IgD-negative memory B cell (primary cell): ENCODE results near the gene RAC2. TPM values are rescaled to one million over a fixed set of nuclear protein-coding genes. Genes with fewer than 3 reads are reported as not detected.

ENCODE experiments used
- H3K27ac Mint-ChIP-seq, 3 donors: one replicate each; pipeline ENCODE4 v1.8.0; 2020 to 2022; ENCODE audit warnings: mild to moderate bottlenecking in 3 of 3, mixed read lengths in 3 of 3, moderate library complexity in 1 of 3
- H3K27me3 Mint-ChIP-seq: one replicate; pipeline ENCODE4 v1.8.0; 2021; ENCODE audit warnings: mixed read lengths
- H3K36me3 Mint-ChIP-seq: one replicate; pipeline ENCODE4 v1.8.0; 2020; ENCODE audit warnings: mild to moderate bottlenecking, mixed read lengths
- H3K4me1 Mint-ChIP-seq, 3 donors: one replicate each; pipeline ENCODE4 v1.8.0; 2020 to 2022; ENCODE audit warnings: mixed read lengths in 3 of 3, mild to moderate bottlenecking in 1 of 3
- H3K4me3 Mint-ChIP-seq, 4 donors: one replicate each; pipeline ENCODE4 v1.8.0; 2020 to 2022; ENCODE audit warnings: mild to moderate bottlenecking in 4 of 4, mixed read lengths in 4 of 4, moderate library complexity in 3 of 4
- H3K9me3 Mint-ChIP-seq, 3 donors: one replicate each; pipeline ENCODE4 v1.8.0; 2020 to 2021; ENCODE audit warnings: mixed read lengths in 3 of 3, mild to moderate bottlenecking in 1 of 3
- polyA plus RNA-seq: library from polyadenylated mRNA; unstranded; fragments of 300-500 nt; fragmentation: Illumina TruSeq; gene quantifications from one replicate; pipeline ENCODE4 v1.2.3, GENCODE V29; 2021

Gene RAC2
- polyA plus RNA-seq, 1 donor from 2014 or later = 1,067 TPM

DNA sequence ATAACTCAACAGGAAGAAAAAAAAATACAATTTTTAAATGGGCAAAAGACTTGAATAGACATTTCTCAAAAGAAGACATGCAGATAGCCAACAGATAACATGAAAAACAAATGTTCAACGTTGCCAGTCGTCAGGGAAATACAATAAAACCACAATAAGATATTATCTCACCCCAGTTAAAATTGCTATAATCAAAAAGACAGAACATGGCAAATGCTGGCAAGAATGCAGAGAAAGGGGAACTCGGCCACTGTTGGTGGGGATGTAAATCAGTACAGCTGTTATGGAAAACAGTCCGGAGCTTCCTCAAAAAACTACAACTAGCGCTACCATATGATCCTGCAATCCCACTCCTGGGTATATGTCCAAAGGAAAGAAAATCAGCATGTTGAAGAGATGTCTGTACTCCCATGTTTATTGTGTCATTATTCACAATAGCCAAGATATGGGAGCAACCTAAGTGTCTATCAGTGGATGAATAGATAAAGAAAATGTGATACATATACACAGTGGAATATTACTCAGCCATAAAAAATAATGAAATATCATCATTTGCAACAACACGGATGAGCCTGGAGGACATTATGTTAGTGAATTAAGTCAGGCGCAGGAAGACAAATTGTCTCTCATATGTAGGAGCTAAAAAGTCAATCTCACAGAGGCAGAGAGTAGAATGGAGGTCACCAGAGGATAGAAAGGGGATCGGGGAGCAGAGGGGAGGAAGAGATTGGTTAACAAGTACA is 26.0 kb upstream of the RAC2 start:
- no peaks in the 10 kb centered on the region for H3K36me3 Mint-ChIP-seq
- no peaks in the 10 kb centered on the region for H3K27me3 Mint-ChIP-seq
- no peaks in the 10 kb centered on the region for H3K9me3 Mint-ChIP-seq
- peak overlapping the region in 2 of 3 donors; percentile 1 to 19 for H3K27ac Mint-ChIP-seq
- H3K4me1 Mint-ChIP-seq = peaks cover 24 to 40% (median 32%) of the 10 kb centered on the region in 3 donors
- H3K4me3 Mint-ChIP-seq = peak overlapping the region in 1 of 4 donors; percentile 9

DNA sequence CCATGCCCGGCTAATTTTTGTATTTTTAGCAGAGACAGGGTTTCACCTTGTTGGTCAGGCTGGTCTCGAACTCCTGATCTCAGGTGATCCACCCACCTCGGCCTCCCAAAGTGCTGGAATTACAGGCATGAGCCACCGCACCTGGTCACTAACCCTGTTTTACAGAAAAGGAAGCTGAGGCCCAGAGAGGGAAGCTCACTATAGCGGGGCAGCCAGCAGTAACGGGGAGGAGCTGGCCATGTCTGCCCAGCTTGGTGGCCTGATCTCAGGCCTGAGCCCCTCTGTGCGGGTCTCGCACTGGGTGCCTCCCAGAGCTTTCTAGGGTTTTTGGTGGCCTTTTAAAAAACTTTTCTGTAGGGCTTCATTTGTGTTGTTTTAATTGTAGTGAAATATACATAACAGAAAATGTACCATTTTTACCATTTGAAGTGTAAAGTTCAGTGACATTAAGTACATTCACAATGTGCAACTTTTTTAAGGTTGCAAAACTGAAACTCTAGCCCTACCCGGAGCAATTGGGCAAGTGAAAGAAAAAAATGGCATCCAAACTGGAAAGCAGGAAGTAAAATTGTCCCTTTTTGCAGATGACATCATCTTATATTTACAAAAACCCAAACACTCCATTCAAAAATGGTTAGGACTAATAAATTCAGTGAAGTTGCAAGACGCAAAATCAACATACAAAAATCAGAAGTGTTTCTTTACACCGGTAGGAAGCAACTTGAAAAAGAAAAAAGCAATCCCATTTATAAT is 23.8 kb upstream of the RAC2 start:
- peak overlapping the region; percentile 91 to 93 (median 92) for H3K4me3 Mint-ChIP-seq
- H3K9me3 Mint-ChIP-seq = peaks cover 0 to 2% (median 0%) of the 10 kb centered on the region in 3 donors
- H3K27ac Mint-ChIP-seq = peak overlapping the region; percentile 84 to 97 (median 94)
- peaks cover 15 to 27% (median 20%) of the 10 kb centered on the region in 3 donors for H3K4me1 Mint-ChIP-seq
- no peaks in the 10 kb centered on the region for H3K27me3 Mint-ChIP-seq
- peaks cover 2% of the 10 kb centered on the region for H3K36me3 Mint-ChIP-seq

DNA sequence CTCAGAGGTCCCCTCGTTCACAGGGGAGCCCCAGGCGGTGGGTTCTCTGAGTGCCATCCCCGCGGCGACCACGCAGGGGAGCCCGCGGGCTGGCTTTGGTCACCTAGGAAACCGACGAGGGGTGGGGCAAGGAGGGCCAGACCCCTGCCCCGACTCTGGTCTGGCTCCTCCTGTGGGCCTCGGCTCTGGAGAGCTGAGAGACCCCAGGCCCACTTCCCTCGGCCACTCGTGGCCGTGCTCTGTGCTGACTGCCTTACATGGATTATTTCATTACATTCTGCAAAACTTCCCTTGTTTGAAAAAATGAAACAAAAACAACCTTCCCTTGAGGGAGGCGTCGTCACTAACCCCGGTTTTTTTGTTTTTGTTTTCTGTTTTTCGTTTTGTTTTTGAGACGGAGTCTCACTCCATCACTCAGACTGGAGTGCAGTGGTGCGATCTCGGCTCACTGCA is 23.1 kb upstream of the RAC2 start:
- H3K4me1 Mint-ChIP-seq = peaks cover 15 to 27% (median 20%) of the 10 kb centered on the region in 3 donors
- H3K27ac Mint-ChIP-seq = peak overlapping the region; percentile 84 to 97 (median 94)
- peaks cover 0 to 2% (median 0%) of the 10 kb centered on the region in 3 donors for H3K9me3 Mint-ChIP-seq
- peaks cover 2% of the 10 kb centered on the region for H3K36me3 Mint-ChIP-seq
- peak overlapping the region; percentile 91 to 93 (median 92) for H3K4me3 Mint-ChIP-seq
- no peaks in the 10 kb centered on the region for H3K27me3 Mint-ChIP-seq

DNA sequence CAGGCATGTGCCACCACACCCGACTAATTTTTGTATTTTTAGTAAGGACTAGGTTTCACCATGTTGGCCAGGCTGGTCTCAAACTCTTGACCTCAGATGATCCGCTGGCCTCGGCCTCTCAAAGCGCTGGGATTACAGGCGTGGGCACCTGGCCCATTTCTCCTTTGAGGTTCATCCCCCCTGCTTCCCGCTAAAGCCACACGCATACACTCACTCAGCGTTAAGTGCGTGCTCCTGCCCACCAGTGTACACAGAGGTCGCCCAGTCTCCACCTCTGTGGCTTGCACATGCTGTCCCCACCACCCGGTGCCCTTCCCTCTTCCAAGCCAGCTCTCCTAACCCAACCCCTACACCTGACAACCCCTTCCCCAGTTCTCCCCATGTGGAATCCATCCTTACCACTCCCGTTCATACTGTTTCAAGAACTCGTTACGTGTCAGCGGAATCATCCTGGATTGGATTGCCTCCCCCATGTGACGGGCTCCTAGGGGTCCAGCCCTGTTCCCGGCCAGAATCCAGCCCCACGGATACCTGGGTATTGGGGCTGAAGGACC is 22.6 kb upstream of the RAC2 start:
- Mint-ChIP-seq H3K4me1 (peaks cover 15 to 27% (median 20%) of the 10 kb centered on the region in 3 donors), H3K4me3 (peak overlapping the region; percentile 91 to 93 (median 92)), H3K36me3 (peaks cover 2% of the 10 kb centered on the region)

DNA sequence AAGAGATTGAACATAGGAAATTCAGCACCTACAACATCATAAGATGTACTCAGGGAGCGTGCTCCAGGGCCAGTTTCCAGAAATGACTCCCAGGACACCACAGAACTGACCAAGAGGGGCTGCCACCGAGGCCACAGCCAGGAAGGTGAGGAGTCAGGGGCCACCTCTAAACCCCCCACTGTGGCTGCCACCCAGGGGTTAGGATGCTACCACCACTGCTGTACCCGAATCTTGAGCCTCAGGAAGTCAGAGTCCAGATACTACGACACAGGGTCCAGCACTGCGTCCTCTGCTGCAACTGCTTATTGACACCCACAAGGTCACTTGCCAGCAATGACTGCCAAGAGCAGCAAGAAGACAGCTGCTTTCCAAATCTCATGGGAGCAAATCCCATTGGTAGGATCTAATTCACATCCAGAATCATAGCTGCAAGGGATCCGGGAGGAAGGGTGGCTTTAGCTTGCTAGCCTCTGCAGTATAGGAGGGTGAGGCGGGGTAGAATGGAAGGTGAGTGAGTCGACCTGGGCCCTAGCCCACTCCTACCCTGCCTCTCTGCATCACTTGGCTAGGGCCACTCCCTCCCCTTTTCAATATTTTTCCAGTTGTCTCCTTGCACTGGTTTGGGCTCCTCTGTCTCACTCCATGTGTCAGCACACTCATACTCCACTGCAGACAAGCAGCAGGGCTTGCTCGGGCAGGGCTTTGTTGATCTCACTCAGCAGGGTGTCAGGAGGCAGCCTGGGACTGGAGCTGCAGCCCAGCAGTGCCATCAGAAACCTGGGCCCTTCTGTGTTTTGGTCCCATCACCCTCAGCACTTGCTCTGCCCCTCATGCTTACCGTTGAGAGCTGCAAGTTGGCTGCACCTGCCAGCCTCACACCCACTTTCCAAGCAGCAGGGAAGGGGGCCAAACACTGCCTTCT is 20.2 kb upstream of the RAC2 start:
- Mint-ChIP-seq H3K27me3 (peaks cover 2% of the 10 kb centered on the region), H3K4me3 (no peak overlapping the region), H3K27ac (peak overlapping the region in 2 of 3 donors; percentile 53 to 71), H3K36me3 (peaks cover 2% of the 10 kb centered on the region), H3K4me1 (peaks cover 20 to 26% (median 24%) of the 10 kb centered on the region in 3 donors), H3K9me3 (peaks cover 0 to 2% (median 0%) of the 10 kb centered on the region in 3 donors)

More for the DNA sequence above, 22.6 kb upstream of the RAC2 start:
- H3K27ac Mint-ChIP-seq = peak overlapping the region; percentile 84 to 97 (median 94)
- H3K27me3 Mint-ChIP-seq = no peaks in the 10 kb centered on the region
- H3K9me3 Mint-ChIP-seq = peaks cover 0 to 2% (median 0%) of the 10 kb centered on the region in 3 donors

DNA sequence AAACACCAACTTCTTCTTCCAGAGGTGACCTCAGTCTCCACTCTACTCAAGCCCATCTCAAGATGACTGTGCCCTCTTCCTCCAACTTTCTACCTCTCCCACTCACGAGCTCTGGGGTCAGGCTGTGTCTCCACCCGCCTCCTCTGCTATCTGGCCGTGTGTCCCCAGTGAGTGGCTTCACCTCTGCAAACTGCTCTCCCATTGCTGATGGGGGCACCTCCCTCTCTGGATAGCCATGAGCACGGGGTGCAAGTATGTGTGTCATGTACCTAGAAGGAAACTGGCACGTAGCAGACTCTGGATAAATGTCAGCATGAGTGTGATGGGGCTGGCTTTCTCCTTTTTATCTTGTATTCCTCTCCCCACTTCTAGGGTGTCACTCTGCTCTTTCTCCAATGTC is 18.3 kb upstream of the RAC2 start:
- Mint-ChIP-seq H3K4me1 (peaks cover 19 to 25% (median 24%) of the 10 kb centered on the region in 3 donors), H3K4me3 (no peak overlapping the region), H3K36me3 (peaks cover 2% of the 10 kb centered on the region), H3K27ac (peak overlapping the region in 1 of 3 donors; percentile 46), H3K9me3 (peaks cover 0 to 2% (median 0%) of the 10 kb centered on the region in 3 donors), H3K27me3 (peaks cover 2% of the 10 kb centered on the region)

DNA sequence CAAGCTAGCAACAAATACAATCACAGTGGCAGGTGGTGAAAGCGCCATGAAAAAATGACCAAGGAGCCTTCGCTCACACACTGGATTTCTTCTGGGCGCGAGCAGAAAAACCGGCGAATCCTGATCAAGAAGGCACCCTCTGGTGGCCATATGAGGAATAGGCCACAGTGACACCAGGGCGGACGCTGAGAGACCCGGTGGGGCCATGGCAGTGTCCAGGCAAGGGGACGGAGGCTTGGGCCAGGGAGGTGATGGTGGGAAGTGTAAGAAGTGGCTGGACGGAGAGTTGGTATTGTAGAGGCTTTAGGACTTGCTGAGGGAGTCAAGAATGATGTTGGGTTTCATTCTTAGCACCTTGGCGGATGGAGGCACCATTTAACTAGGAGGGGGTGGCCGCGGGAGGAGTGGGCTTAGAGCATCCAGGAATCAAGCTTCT is 16.9 kb upstream of the RAC2 start:
- Mint-ChIP-seq H3K27ac (peak overlapping the region; percentile 1 to 84 (median 61)), H3K4me1 (peaks cover 23 to 27% (median 24%) of the 10 kb centered on the region in 3 donors), H3K36me3 (peaks cover 2% of the 10 kb centered on the region), H3K9me3 (peaks cover 0 to 2% (median 0%) of the 10 kb centered on the region in 3 donors), H3K27me3 (peaks cover 2% of the 10 kb centered on the region), H3K4me3 (peak overlapping the region in 2 of 4 donors; percentile 2 to 9)

DNA sequence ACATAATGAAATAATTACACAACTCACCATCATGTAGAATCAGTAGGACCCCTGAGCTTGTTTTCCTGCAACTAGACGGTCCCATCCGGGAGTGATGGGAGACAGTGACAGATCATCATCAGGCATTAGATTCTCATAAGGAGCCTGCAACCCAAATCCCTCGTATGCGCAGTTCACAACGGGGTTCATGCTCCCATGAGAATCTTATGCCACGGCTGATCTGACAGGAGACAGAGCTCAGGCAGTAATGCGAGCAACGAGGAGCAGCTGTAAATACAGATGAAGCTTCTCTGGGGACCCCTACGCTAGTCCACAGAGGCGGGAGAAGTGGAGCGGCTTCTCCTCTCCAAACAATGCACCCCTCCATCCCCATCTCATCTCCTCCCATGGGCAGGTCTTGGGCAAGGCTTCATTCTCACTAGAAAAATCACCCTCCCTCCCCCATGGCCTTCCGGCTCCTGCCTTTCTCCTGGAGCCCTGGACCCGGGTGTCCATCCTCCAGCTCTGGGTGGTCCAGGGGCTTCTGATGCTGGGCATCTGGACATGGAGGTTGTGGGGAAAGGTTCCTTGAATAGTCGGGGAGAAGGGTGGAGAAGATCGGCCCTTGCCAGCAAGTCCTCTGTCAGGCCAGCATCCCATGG is 16.2 kb upstream of the RAC2 start:
- H3K9me3 Mint-ChIP-seq = peaks cover 0 to 2% (median 0%) of the 10 kb centered on the region in 3 donors
- peak overlapping the region in 1 of 3 donors; percentile 61 for H3K27ac Mint-ChIP-seq
- peaks cover 2% of the 10 kb centered on the region for H3K36me3 Mint-ChIP-seq
- H3K4me3 Mint-ChIP-seq = peak overlapping the region in 1 of 4 donors; percentile 23
- H3K4me1 Mint-ChIP-seq = peaks cover 23 to 30% (median 27%) of the 10 kb centered on the region in 3 donors
- peaks cover 2% of the 10 kb centered on the region for H3K27me3 Mint-ChIP-seq

DNA sequence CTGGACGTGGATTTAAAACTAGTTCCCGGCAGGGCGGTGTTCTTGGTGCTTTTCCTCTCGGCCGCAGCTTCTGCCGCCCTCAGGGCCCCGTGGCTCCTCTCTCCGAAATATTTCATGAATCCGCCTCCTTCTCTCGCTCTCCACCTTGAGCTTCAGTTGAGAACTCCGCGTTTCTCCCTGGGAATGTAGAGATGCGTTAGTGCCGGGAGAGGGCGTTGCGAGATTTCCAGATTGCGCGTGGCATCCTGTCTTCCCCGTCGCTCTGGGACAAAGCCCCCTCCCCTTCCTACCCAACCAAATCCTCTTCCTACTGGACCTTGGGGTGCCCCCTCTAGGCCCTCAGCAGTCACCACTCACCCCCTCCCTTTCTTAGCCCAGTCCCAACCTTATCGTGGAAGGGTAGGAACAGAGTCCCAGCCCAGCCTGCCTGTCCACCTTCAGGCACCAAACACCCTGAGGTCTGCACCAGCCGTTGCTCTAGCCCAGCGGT is 15.5 kb upstream of the RAC2 start:
- H3K4me3 Mint-ChIP-seq = peak overlapping the region in 2 of 4 donors; percentile 59 to 77
- peaks cover 26 to 30% (median 27%) of the 10 kb centered on the region in 3 donors for H3K4me1 Mint-ChIP-seq
- H3K27ac Mint-ChIP-seq = no peak overlapping the region
- peaks cover 2% of the 10 kb centered on the region for H3K36me3 Mint-ChIP-seq
- peaks cover 0 to 2% (median 0%) of the 10 kb centered on the region in 3 donors for H3K9me3 Mint-ChIP-seq
- H3K27me3 Mint-ChIP-seq = peaks cover 2% of the 10 kb centered on the region

DNA sequence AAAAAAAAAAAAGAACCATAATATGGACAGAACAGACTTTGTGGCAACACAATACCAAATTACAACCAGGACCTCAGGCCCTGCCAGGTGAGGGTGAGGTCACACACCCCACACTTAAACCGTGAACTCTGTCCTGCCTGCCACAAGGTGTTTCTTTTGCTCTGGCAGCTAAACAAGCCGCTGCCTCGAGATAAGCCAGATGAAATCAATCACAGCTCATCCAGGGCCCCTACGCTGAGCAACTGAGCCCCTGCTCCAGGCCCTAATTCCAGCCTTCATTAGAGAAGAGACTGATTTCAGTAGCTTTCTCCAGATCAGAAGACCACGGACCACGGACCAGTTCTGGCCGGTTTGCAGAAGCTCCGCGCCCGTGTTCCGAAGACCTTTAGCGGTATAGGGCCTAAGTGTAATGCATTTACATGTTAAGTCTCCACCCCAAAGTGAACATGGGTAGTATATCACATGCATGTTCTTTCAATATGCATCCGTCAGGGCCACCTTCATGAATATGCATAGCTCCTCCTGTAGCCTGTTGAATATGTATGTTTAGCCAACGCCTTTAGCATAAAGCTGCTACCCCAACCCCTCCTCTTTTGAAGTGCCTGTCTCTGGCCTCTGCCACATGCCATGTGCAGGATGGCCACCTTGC is 14.8 kb upstream of the RAC2 start:
- no peaks in the 10 kb centered on the region for H3K9me3 Mint-ChIP-seq
- H3K27me3 Mint-ChIP-seq = peaks cover 2% of the 10 kb centered on the region
- no peak overlapping the region for H3K27ac Mint-ChIP-seq
- peak overlapping the region in 1 of 4 donors; percentile 52 for H3K4me3 Mint-ChIP-seq
- peaks cover 27 to 30% (median 30%) of the 10 kb centered on the region in 3 donors for H3K4me1 Mint-ChIP-seq
- H3K36me3 Mint-ChIP-seq = no peaks in the 10 kb centered on the region

DNA sequence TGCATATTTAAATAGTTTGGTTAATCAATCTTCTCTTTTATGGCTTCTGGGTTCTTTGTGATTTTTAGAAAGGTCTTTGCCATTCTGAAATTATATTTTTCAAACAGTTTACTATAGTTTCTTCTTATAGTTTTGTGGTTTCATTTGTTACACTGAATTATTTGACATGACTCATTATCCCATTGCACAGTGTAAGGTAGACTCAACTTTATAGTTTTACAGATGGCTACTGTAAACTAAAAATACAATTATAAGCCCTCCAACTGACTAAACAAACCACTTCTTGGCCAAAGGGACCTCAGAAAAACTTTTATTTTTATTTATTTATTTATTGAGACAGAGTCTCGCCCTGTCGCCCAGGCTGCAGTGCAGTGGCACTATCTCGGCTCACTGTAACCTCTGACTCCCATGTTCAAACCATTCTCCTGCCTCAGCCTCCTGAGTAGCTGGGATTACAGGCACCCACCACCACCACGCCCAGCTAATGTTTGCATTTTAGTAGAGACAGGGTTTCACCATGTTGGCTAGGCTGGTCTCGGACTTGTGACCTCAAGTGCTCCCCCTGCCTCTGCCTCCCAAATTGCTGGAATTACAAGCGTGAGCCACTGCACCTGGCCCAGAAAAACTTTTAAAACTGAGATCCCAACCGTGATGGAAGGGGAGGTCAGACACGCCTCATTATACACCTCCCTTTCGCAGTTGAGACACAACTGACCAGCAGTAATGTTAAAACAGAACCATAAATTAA is 14.1 kb upstream of the RAC2 start:
- H3K27ac Mint-ChIP-seq = no peak overlapping the region
- no peaks in the 10 kb centered on the region for H3K36me3 Mint-ChIP-seq
- peak overlapping the region in 1 of 4 donors; percentile 52 for H3K4me3 Mint-ChIP-seq
- peaks cover 27 to 30% (median 30%) of the 10 kb centered on the region in 3 donors for H3K4me1 Mint-ChIP-seq
- no peaks in the 10 kb centered on the region for H3K9me3 Mint-ChIP-seq
- peaks cover 2% of the 10 kb centered on the region for H3K27me3 Mint-ChIP-seq

DNA sequence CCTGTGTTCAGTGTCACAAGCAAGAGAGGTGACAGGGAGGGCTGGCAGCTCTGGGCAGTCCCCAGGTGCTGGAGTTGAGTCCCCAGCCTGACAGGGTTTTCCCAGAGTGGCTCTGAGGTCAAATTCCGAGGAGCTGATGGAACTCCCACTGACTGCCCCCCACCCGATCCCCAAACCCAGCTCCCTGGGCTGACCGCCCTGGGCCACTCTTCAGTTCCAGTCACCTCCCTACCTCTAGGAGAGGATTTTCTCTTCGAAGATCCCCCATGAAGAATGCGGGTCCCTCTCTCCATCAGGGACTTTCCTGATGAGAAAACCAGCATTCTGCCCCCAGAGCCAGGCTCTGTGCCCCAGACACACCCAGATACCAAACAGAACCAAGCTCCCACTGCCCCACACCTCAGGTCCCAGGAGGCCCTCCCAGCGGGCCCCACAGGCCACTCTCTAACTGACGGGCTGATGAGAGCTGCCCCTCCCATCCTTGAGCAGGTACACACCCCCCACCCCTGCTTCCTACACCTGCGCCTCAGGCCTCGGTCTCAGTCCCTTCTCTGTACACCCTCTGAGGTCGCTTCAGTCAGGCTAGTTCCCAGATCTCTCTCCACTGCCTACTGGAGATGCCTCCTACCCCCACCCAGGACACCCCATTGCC is 12.1 kb upstream of the RAC2 start:
- H3K27me3 Mint-ChIP-seq = peaks cover 2% of the 10 kb centered on the region
- peak overlapping the region in 2 of 3 donors; percentile 28 to 54 for H3K27ac Mint-ChIP-seq
- H3K36me3 Mint-ChIP-seq = no peaks in the 10 kb centered on the region
- no peaks in the 10 kb centered on the region for H3K9me3 Mint-ChIP-seq
- peak overlapping the region in 2 of 4 donors; percentile 76 to 93 for H3K4me3 Mint-ChIP-seq
- H3K4me1 Mint-ChIP-seq = peaks cover 27 to 38% (median 30%) of the 10 kb centered on the region in 3 donors
